Neutrophil (primary cell): ENCODE results near the gene CEP19.
A peak's percentile ranks its signal among the peaks of the same experiment; 100 is the strongest.

ENCODE experiments used
- H3K27ac ChIP-seq: fragments of 200-600 bp; sonication (generic); 2 replicates; pipeline ENCODE4 v1.5.1; 2016; ENCODE audit warnings: mild to moderate bottlenecking, moderate library complexity
- H3K27me3 ChIP-seq: fragments of 200-600 bp; sonication (generic); 2 replicates; pipeline ENCODE4 v1.6.0; 2016; ENCODE audit warnings: mild to moderate bottlenecking
- H3K36me3 ChIP-seq: fragments of 200-600 bp; sonication (generic); 2 replicates; pipeline ENCODE4 v1.5.1; 2017
- H3K4me1 ChIP-seq, 2 experiments: fragments of 200-600 bp in 1 of 2; sonication (generic) in 1 of 2; 1 replicate in 1 of 2; 2 replicates in 1 of 2; pipeline versions ENCODE4 v1.5.1 to v1.6.1; 2013 to 2016; ENCODE audit warnings: low read depth in 1 of 2, low read length in 1 of 2, mild to moderate bottlenecking in 1 of 2, moderate library complexity in 1 of 2; ENCODE audit not compliant: control insufficient read depth in 1 of 2, insufficient read depth in 1 of 2
- H3K4me3 ChIP-seq, 2 experiments: fragments of 200-600 bp in 1 of 2; sonication (generic) in 1 of 2; 1 replicate in 1 of 2; 2 replicates in 1 of 2; pipeline ENCODE4 v1.5.1; 2013 to 2016; ENCODE audit warnings: low read depth in 1 of 2, low read length in 1 of 2, mild to moderate bottlenecking in 1 of 2, moderate library complexity in 1 of 2
- H3K9me3 ChIP-seq: fragments of 200-600 bp; sonication (generic); 2 replicates; pipeline ENCODE4 v1.5.1; 2016
- CTCF ChIP-seq: fragments of 200-600 bp; sonication (generic); IDR thresholded peaks from 2 replicates; pipeline ENCODE4 v1.5.1; 2016; ENCODE audit warnings: antibody characterized with exemption

The CEP19 gene

DNA sequence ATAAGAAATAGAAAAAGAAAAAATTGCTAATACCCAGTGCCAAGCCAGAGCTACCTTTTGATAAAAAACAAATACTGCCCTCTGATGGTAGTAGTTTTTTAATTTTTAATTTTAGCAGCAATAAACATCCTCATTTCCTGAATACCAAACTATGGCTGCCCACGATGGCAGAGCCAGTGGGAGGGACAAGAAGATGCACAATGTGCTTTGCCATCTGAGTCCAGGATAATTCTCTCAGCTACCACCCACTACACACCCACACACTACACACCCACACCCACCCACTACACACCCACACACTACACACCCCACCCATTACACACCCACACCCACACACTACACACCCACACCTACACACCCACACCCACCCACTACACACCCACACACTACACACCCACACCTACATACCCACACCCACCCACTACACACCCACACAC lies 17.8 kb downstream of the CEP19 start:
- peaks cover 47 to 51% of the 10 kb centered on the region in 2 experiments for H3K4me1 ChIP-seq
- no peaks in the 10 kb centered on the region for H3K9me3 ChIP-seq
- H3K27me3 ChIP-seq = no peaks in the 10 kb centered on the region
- H3K36me3 ChIP-seq = no peaks in the 10 kb centered on the region
- H3K27ac ChIP-seq = no peak overlapping the region
- TF ChIP-seq CTCF = no peak
- peak overlapping the region in 1 of 2 experiments; percentile 55 for H3K4me3 ChIP-seq

- Histone ChIP-seq H3K36me3 (no peaks in the 10 kb centered on the region), H3K9me3 (no peaks in the 10 kb centered on the region), H3K4me1 (peaks cover 75 to 79% of the 10 kb centered on the region in 2 experiments), H3K27me3 (no peaks in the 10 kb centered on the region), H3K4me3 (peak overlapping the region; percentile 38 to 55), H3K27ac (peak overlapping the region; percentile 99)
- no peak for TF ChIP-seq CTCF
Measured at GRCh38 chr3:196691386-196691785, 20.7 kb downstream of the CEP19 start.

DNA sequence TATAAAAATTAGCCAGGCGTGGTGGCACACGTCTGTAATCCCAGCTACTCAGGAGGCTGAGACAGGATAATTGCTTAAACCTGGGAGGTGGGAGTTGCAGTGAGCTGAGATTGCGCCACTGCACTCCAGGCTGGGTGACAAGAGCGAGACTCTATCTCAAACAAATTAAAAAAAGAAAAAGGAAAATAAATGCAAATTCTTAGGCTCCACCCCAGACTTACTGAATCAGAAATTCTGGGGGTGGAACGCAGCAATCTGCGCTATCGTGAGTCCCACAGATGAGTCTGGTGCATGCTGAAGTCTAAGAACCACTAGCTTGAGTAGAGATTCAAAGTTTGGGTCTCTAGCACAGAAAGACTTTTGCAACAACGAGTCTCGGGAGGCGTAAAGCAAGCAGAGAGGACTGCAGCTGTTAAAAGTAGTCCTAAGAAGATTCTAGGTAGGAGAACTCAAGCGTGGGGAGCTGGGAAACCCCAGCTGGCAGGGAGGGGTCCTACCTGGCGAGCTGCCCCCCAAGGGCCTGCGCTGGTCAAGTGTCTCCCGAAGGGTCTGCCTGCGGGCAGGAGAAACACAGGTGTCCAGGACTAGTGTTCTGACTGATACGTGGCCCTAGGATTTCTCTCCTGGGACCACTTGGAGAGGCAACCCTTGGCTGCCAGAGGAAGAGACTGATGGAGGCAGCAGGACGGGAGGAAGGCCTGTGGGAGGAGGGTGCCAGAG lies 21.9 kb downstream of the CEP19 start:
- TF ChIP-seq CTCF = no peak
- Histone ChIP-seq H3K9me3 (no peaks in the 10 kb centered on the region), H3K27ac (peak overlapping the region; percentile 99), H3K36me3 (no peaks in the 10 kb centered on the region), H3K4me3 (peak overlapping the region; percentile 38 to 55), H3K4me1 (peaks cover 88 to 92% of the 10 kb centered on the region in 2 experiments), H3K27me3 (no peaks in the 10 kb centered on the region)

- H3K4me1 ChIP-seq = peaks cover 90 to 92% of the 10 kb centered on the region in 2 experiments
- peak; percentile 23 for TF ChIP-seq CTCF
- H3K36me3 ChIP-seq = no peaks in the 10 kb centered on the region
- no peaks in the 10 kb centered on the region for H3K9me3 ChIP-seq
- H3K27ac ChIP-seq = peak overlapping the region; percentile 99
- H3K27me3 ChIP-seq = no peaks in the 10 kb centered on the region
- peak overlapping the region; percentile 37 to 53 for H3K4me3 ChIP-seq
Measured at GRCh38 chr3:196688349-196688748, 23.7 kb downstream of the CEP19 start.

DNA sequence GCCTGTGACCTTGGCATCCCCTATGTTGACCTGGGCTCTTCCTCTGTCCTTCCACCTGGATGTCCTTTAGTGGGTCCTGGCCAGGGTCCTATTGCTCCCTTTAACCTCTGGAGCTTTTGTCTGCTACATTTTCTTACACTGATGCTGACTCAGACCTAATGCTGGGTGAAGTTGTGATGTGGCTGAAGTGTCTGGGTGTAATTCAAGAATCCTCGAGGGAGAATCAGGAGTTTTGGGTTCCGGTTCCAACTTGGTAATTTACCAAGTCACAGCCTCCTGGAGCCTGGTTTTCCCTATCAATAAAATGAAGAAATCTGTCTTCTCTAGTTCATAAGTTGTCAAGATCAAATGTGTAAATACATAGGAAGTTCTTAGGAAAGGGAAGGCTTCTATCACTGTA lies 25.6 kb downstream of the CEP19 start:
- H3K9me3 ChIP-seq = no peaks in the 10 kb centered on the region
- peaks cover 71 to 73% of the 10 kb centered on the region in 2 experiments for H3K4me1 ChIP-seq
- no peaks in the 10 kb centered on the region for H3K27me3 ChIP-seq
- no peaks in the 10 kb centered on the region for H3K36me3 ChIP-seq
- H3K27ac ChIP-seq = peak overlapping the region; percentile 99
- TF ChIP-seq CTCF = no peak
- H3K4me3 ChIP-seq = no peak overlapping the region
